ENCODE data around the gene DISC1. TPM values are rescaled to one million over a fixed set of nuclear protein-coding genes. Genes with fewer than 3 reads are reported as not detected.

The DISC1 gene
- total RNA-seq, 1 donor from 2014 or later = 13.6 TPM

DNA sequence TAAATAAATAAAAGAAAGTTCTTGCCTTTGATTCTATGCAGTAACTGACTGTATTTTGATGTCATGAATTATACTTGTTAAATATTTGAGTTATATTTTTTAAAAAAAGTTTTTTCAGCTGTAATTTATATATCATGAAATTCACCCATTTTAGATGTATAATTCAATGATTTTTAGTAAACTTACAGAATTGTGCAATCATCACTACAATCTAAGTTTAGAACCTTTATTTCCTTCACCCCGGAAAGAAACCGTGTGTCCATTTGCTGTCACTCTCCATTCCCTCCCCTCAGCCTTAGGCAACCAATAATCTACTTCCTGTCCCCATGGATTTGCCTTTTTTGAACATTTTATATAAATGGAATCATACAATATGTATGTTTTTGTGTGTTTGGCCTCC lies 32.5 kb upstream of the DISC1 start:
- DNase-seq = no peak
- intact Hi-C loops (cut with DNase I) = no loop called here

GRCh38 chr1:231594749-231595148 lies 31.8 kb upstream of the DISC1 start:
- intact Hi-C loops (cut with DNase I) = no loop called here

More for the DNA sequence above, 32.5 kb upstream of the DISC1 start:
- no peaks in the 10 kb centered on the region for H3K27me3 ChIP-seq (ENCODE audit: low read depth)
- H3K36me3 ChIP-seq = no peaks in the 10 kb centered on the region
- no peak overlapping the region for H3K4me3 ChIP-seq
- H3K27ac ChIP-seq = no peak overlapping the region
- TF ChIP-seq CTCF (IDR thresholded peaks at IDR 0.05) = no peak
- no peaks in the 10 kb centered on the region for H3K4me1 ChIP-seq
- no peak for ATAC-seq
- no peaks in the 10 kb centered on the region for H3K9me3 ChIP-seq

GRCh38 chr1:231596337-231596791 lies 30.2 kb upstream of the DISC1 start:
- Histone ChIP-seq H3K4me1 (peaks cover 10% of the 10 kb centered on the region), H3K27ac (no peak overlapping the region), H3K27me3 (ENCODE audit: low read depth) (no peaks in the 10 kb centered on the region), H3K36me3 (no peaks in the 10 kb centered on the region), H3K9me3 (no peaks in the 10 kb centered on the region), H3K4me3 (no peak overlapping the region)
- ATAC-seq = no peak
- no peak for DNase-seq
- TF ChIP-seq CTCF (IDR thresholded peaks at IDR 0.05) = no peak
- intact Hi-C loops (cut with DNase I) = no loop called here

More at GRCh38 chr1:231594749-231595148, 31.8 kb upstream of the DISC1 start:
- Histone ChIP-seq H3K27me3 (ENCODE audit: low read depth) (no peaks in the 10 kb centered on the region), H3K36me3 (no peaks in the 10 kb centered on the region), H3K27ac (no peak overlapping the region), H3K9me3 (no peaks in the 10 kb centered on the region), H3K4me1 (no peaks in the 10 kb centered on the region), H3K4me3 (no peak overlapping the region)
- ATAC-seq (no peak), DNase-seq (no peak)
- TF ChIP-seq CTCF (IDR thresholded peaks at IDR 0.05) = no peak

- Histone ChIP-seq H3K36me3 (no peaks in the 10 kb centered on the region), H3K4me1 (peaks cover 23% of the 10 kb centered on the region), H3K27me3 (ENCODE audit: low read depth) (no peaks in the 10 kb centered on the region), H3K4me3 (no peak overlapping the region), H3K9me3 (no peaks in the 10 kb centered on the region), H3K27ac (no peak overlapping the region)
- DNase-seq = no peak
- ATAC-seq = no peak
- no peak for TF ChIP-seq CTCF (IDR thresholded peaks at IDR 0.05)
- intact Hi-C loops (cut with DNase I) = no loop called here
Observed at GRCh38 chr1:231597971-231598370, 28.6 kb upstream of the DISC1 start.

DNA sequence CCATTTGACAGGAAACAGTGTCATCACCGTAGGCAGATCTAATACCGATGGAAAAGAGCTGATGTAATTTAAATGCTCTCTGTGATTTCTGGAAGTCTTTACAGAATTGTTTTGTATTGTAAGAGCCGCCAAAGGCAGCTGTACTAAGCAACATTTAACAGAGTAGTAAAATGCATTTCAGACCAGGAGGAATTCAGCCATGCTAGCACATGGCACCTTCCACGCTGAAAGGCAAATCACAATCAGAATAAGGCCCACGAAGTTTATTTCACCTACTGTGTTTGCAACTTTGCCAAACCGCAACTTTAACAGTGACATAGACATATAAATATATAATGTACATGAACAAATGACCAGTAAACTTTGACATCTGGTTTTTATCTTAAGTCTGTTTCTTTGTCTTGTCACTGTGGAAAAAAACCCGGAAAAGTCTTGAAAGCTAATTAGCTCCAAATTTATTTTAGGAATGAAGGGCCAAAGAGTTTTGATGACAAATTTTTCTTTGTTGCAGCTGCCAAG lies 26.1 kb upstream of the DISC1 start:
- TF ChIP-seq CTCF (IDR thresholded peaks at IDR 0.05) = no peak
- Histone ChIP-seq H3K9me3 (no peaks in the 10 kb centered on the region), H3K36me3 (no peaks in the 10 kb centered on the region), H3K27me3 (ENCODE audit: low read depth) (no peaks in the 10 kb centered on the region), H3K27ac (peak overlapping the region; percentile 7), H3K4me3 (no peak overlapping the region), H3K4me1 (peaks cover 27% of the 10 kb centered on the region)
- ATAC-seq (no peak), DNase-seq (no peak)
- intact Hi-C loops (cut with DNase I) = loop anchor here (10.0 kb wide), 1 partner anchor 246 kb away; no protein-coding TSS in a partner anchor

Data from lower lobe of right lung (tissue), 2 donors.